Epithelial cell of proximal tubule (primary cell): Measurements from ENCODE around the gene LRP5. TPM values are rescaled to one million over a fixed set of nuclear protein-coding genes. Genes with fewer than 3 reads are reported as not detected.

Experiments used
- DNase-seq: peaks from one replicate; pipeline ENCODE4 v3.0.0-alpha.2; 2011; ENCODE audit warnings: low read depth
- H3K4me3 ChIP-seq: 2 replicates; pipeline ENCODE4 v1.5.1; 2011; ENCODE audit warnings: low read depth, mild to moderate bottlenecking, low read length
- CTCF ChIP-seq: conservative IDR thresholded peaks from 2 replicates; pipeline ENCODE4 v1.5.1; 2012; ENCODE audit warnings: low read depth, mild to moderate bottlenecking, low read length
- total RNA-seq: library from RNA; depleted of rRNA; stranded (reverse); fragments of >200 nt; gene quantifications from 2 replicates; pipeline ENCODE4 v1.2.3, GENCODE V29; 2015

LRP5 gene
- total RNA-seq, 1 donor from 2014 or later = 22.4 TPM

DNA sequence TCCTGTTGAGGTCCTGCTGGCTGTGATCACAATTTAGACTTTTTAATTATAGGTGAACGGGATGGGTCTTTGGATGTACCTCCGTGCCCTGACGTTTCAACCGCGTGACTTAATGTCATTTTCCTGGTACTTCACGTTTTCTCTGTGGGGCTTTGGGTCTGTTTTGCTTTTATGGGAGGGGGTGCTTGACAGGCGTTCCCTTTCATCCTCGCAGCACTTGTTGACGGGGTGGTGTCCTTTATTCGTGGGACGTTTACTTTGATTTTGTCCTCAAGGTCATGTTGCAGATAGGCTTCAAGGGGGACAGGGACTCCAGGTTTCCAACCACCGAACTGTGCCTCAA lies 149.2 kb downstream of the LRP5 start:
- H3K4me3 ChIP-seq = peak overlapping the region; percentile 82
- no peak for TF ChIP-seq CTCF
- no peak for DNase-seq

GRCh38 chr11:68463714-68464113 lies 151.3 kb downstream of the LRP5 start:
- no peak for DNase-seq
- no peak overlapping the region for H3K4me3 ChIP-seq
- no peak for TF ChIP-seq CTCF

- no peak for TF ChIP-seq CTCF
- no peak overlapping the region for H3K4me3 ChIP-seq
- no peak for DNase-seq
Measured at GRCh38 chr11:68467201-68467834, 154.9 kb downstream of the LRP5 start.

GRCh38 chr11:68468217-68468828 lies 155.9 kb downstream of the LRP5 start:
- TF ChIP-seq CTCF = no peak
- no peak for DNase-seq
- no peak overlapping the region for H3K4me3 ChIP-seq

- no peak for TF ChIP-seq CTCF
- no peak overlapping the region for H3K4me3 ChIP-seq
- no peak for DNase-seq
Measured at GRCh38 chr11:68469122-68469521, 156.7 kb downstream of the LRP5 start.

GRCh38 chr11:68469642-68470041 lies 157.3 kb downstream of the LRP5 start:
- no peak overlapping the region for H3K4me3 ChIP-seq
- no peak for TF ChIP-seq CTCF
- no peak for DNase-seq

DNA sequence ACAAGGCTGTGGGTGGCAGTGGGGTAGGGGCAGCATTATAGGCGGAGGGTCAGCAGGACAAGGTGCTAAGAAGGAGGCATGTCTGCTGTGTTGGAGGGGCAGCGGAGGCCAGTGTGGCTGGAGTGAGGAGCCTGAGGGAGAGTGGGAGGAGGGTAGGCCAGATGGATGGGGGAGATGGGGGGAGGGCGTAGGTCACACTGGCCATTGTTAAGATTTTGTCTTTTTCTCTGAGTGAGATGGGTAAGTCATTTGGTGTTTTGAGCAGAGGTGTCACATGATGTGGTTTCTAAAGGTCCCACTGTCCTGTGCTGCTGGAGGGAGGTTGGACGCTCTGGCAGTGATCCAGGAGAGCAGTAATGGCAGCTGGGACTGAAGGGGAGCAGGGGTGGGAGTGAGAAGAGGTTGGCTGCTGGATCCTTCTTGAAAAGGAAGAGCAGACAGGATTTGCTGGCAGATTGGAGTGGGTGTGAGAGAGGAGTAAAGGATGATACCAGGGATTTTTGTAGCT lies 158.0 kb downstream of the LRP5 start:
- H3K4me3 ChIP-seq = no peak overlapping the region
- no peak for TF ChIP-seq CTCF
- no peak for DNase-seq
